ENCODE results near the gene GPR4.
"Not testable (repeated sequence)": the region's sequence is repeated elsewhere in the genome, so short reads cannot be mapped to it uniquely, and the experiment has no call there.

DNA sequence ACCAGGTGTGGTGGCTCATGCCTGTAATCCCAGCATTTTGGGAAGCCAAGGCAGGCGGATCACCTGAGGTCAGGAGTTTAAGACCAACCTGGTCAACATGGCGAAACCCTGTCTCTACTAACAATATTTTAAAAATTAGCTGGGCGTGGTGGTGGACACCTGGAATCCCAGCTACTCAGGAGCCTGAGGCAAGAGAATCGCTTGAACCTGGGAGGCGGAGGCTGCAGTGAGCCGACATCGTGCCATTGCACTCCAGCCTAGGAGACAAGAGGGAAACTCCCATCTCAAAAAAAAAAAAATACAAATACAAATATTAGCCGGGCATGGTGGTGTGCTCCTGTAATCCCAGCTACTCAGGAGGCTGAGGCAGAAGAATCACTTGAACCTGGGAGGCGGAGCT is 13.0 kb upstream of the GPR4 start:
- not testable (repeated sequence) for TF ChIP-seq CTCF, EP300 (IDR thresholded peaks at IDR 0.05)

All from upper lobe of left lung (tissue), 4 donors.